Measurements from ENCODE around the gene PDGFB. TPM values are rescaled to one million over a fixed set of nuclear protein-coding genes. Genes with fewer than 3 reads are reported as not detected.

PDGFB gene
- total and polyA plus RNA-seq, 9 of the 15 experiments (the other 6 are each of a cell fraction or from before 2014, with no cell fraction given), result 0.07 to 4.0 (median 0.48) TPM; not detected in 1

DNA sequence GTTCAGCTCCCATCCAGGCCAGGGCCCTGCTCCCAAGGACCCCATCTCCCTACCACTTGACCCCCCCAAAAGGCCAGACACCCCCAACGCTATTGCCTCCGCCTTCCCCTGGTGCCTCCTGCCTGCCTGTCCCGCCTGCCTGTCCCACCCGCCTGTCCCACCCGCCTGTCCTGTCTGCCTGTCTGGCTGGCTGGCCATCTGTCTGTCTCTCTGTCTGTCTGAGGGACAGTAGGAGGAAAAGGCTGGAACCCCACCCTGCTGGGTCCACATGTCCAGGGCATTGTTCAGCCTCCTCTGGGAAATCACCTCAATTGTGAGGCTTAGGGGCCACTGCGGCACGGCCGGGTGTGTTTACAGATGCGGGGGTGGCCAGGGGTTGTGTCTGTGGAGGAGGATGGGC is 67.0 kb downstream of the PDGFB start (continued):
- TF ChIP-seq CBFA2T2 (conservative IDR thresholded peaks at IDR 0.05) (no peak), CCNT2 (IDR thresholded peaks at IDR 0.05; ENCODE audit: borderline replicate concordance, extremely low read depth, insufficient read length, low read depth, low read length) (no peak)
- TF ChIP-seq, protein P1, sequence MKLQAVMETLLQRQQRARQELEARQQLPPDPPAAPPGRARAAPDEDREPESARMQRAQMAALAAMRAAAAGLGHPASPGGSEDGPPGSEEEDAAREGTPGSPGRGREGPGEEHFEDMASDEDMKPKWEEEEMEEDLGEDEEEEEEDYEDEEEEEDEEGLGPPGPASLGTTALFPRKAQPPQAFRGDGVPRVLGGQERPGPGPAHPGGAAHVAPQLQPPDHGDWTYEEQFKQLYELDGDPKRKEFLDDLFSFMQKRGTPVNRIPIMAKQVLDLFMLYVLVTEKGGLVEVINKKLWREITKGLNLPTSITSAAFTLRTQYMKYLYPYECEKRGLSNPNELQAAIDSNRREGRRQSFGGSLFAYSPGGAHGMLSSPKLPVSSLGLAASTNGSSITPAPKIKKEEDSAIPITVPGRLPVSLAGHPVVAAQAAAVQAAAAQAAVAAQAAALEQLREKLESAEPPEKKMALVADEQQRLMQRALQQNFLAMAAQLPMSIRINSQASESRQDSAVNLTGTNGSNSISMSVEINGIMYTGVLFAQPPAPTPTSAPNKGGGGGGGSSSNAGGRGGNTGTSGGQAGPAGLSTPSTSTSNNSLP (IDR thresholded peaks at IDR 0.05; ENCODE audit: borderline replicate concordance, low read depth, low read length), result no peak

DNA sequence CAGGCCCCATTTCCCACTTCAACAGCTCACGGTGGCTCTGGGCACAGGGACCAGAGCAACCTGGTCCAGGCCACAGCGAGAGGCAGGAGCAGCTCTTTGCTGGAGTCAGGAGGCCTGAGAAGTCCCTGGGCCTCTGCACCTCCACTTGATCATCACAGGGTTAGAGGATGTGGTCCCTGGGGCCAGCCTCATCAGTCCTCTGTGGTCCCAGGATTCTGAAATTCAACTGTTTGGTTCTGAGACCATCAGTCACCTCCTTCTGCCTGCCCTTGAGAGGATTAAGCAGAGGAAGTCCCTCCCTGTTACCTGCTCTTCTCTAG is 67.4 kb downstream of the PDGFB start:
- Histone ChIP-seq H4K20me1 (replicated peaks; ENCODE audit: control insufficient read depth, insufficient read depth, low read length) (no peaks in the 10 kb centered on the region), H3K27ac (ENCODE audit: extremely low read depth, low read depth, low read length) (no peak overlapping the region), H3K79me2 (ENCODE audit: control insufficient read depth, insufficient read depth, low read length) (no peaks in the 10 kb centered on the region), H3K4me1 (replicated peaks in 1 of 2; ENCODE audit: control insufficient read depth in 2 of 2, insufficient read depth in 2 of 2, low read length in 2 of 2) (peaks cover 13 to 33% of the 10 kb centered on the region in 2 experiments; a peak in 4 of 5 replicates), H3K9ac (ENCODE audit: insufficient read depth in 1 of 2, low read depth in 2 of 2, low read length in 2 of 2) (no peak overlapping the region), H3K4me2 (ENCODE audit: insufficient read depth, low read length) (no peak overlapping the region), H3K4me3 (no peak overlapping the region), H3K9me3 (replicated peaks; ENCODE audit: control insufficient read depth, insufficient read depth, low read depth, low read length) (no peaks in the 10 kb centered on the region), H2AFZ (ENCODE audit: low read depth, low read length) (no peak overlapping the region), H3K27me3 (ENCODE audit: control insufficient read depth in 2 of 2, insufficient read depth in 2 of 2, low read length in 2 of 2) (no peaks in the 10 kb centered on the region), H3K9me1 (ENCODE audit: control insufficient read depth, insufficient read depth, low read length) (no peaks in the 10 kb centered on the region), H3K36me3 (ENCODE audit: control insufficient read depth, insufficient read depth, low read length) (no peaks in the 10 kb centered on the region)
- intact Hi-C loops (cut with micrococcal nuclease) (loop anchor here (10.0 kb wide), 1 partner anchor 347 kb away; the partner anchor contains the start of gene ATF4), in situ Hi-C loops (cut with MboI) (loop anchor here (10.0 kb wide), 1 partner anchor 327 kb away; the partner anchor contains the start of gene MIEF1)
- CTCF ChIA-PET (ENCODE audit: low intra/inter-chr PET ratio), result no interaction called here
- POLR2A ChIA-PET, result interaction anchor here (0.6 to 1.0 kb wide), 2 partner anchors 139 to 141 kb away, joined by 3 to 4 read pairs; no protein-coding TSS in a partner anchor
- FAIRE-seq (no peak), ATAC-seq (no peak), DNase-seq (ENCODE audit: extremely low read depth in 1 of 4, low spot score in 3 of 4) (no peak)
- 39% methylated on average over 2 of the region's 2 CpGs for WGBS (ENCODE audit: insufficient coverage, low coverage, missing lambda C conversion rate)
- no TSS peak for BruUV-seq (replicated peaks)
- no peak for TF ChIP-seq MAZ (CRISPR knock-in tag; conservative IDR thresholded peaks at IDR 0.05 in 1 of 2, IDR thresholded peaks at IDR 0.05 in 1 of 2)
- TF ChIP-seq MAFK (IDR thresholded peaks at IDR 0.05; ENCODE audit: low read length), result no peak
- no peak for TF ChIP-seq ZEB2 (IDR thresholded peaks at IDR 0.05)
- TF ChIP-seq HNRNPUL1 (IDR thresholded peaks at IDR 0.05; ENCODE audit: low read length), result no peak
- no peak for TF ChIP-seq MTA1 (IDR thresholded peaks at IDR 0.05; ENCODE audit: borderline replicate concordance)
- no peak for TF ChIP-seq DNMT1 (IDR thresholded peaks at IDR 0.05)
- TF ChIP-seq HNRNPLL (IDR thresholded peaks at IDR 0.05; ENCODE audit: low read depth, low read length, poor library complexity, severe bottlenecking), result no peak
- TF ChIP-seq ZNF561 (CRISPR knock-in tag; conservative IDR thresholded peaks at IDR 0.05), result no peak
- TF ChIP-seq E2F1 (CRISPR knock-in tag; IDR thresholded peaks at IDR 0.05), result no peak
- no peak for TF ChIP-seq POLR2B (IDR thresholded peaks at IDR 0.05; ENCODE audit: low read depth, partially characterized antibody)
- no peak for TF ChIP-seq FUS (optimal IDR thresholded peaks at IDR 0.05; ENCODE audit: low read depth, low read length)
- no peak for TF ChIP-seq DIDO1 (tag; IDR thresholded peaks at IDR 0.05; ENCODE audit: low read depth)
- TF ChIP-seq, protein P2, sequence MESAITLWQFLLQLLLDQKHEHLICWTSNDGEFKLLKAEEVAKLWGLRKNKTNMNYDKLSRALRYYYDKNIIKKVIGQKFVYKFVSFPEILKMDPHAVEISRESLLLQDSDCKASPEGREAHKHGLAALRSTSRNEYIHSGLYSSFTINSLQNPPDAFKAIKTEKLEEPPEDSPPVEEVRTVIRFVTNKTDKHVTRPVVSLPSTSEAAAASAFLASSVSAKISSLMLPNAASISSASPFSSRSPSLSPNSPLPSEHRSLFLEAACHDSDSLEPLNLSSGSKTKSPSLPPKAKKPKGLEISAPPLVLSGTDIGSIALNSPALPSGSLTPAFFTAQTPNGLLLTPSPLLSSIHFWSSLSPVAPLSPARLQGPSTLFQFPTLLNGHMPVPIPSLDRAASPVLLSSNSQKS (CRISPR knock-in tag; IDR thresholded peaks at IDR 0.05), result no peak
- no peak for TF ChIP-seq ZFP91 (CRISPR knock-in tag; IDR thresholded peaks at IDR 0.05)

All from K562 (cell line).